Measurements from ENCODE around the gene MTFR1L. TPM values are rescaled to one million over a fixed set of nuclear protein-coding genes. Genes with fewer than 3 reads are reported as not detected.

MTFR1L gene
- total RNA-seq, 1 experiment from 2014 or later = 32.5 TPM

DNA sequence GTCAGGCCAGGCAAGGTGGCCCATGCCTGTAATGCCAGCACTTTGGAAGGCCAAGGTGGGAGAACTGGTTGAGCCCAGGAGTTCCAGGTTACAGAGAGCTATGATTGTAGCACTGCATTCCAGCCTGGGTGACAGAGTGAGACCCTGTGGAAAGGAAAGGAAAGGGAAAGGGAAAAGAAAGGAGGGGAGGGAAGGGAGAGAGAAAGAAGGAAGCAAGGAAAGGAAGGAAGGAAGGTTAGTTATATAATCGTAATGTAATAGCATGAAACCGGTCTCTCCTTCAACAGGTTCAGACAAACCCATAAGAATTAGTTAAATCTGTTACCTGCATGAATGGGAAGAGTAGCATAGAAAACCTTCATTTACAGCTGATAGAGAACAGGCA lies 56.9 kb downstream of the MTFR1L start:
- H3K27ac Mint-ChIP-seq = no peak overlapping the region
- no peak overlapping the region for H3K56ac ChIP-seq (ENCODE audit: insufficient read length, low read depth, low read length)
- H3K18ac ChIP-seq (ENCODE audit: insufficient read length, low read depth, low read length) = no peak overlapping the region
- peaks cover 37% of the 10 kb centered on the region for H3K27me3 Mint-ChIP-seq (ENCODE audit: low read depth)
- no peak overlapping the region for H2BK120ac ChIP-seq (ENCODE audit: low read depth, low read length, poor library complexity, severe bottlenecking)
- H3K14ac ChIP-seq (ENCODE audit: insufficient read depth, low read length) = no peak overlapping the region
- no peak overlapping the region for H2AFZ ChIP-seq (ENCODE audit: low read length)
- no peak overlapping the region for H3T11ph ChIP-seq (ENCODE audit: low read length)
- TF ChIP-seq, protein P1, sequence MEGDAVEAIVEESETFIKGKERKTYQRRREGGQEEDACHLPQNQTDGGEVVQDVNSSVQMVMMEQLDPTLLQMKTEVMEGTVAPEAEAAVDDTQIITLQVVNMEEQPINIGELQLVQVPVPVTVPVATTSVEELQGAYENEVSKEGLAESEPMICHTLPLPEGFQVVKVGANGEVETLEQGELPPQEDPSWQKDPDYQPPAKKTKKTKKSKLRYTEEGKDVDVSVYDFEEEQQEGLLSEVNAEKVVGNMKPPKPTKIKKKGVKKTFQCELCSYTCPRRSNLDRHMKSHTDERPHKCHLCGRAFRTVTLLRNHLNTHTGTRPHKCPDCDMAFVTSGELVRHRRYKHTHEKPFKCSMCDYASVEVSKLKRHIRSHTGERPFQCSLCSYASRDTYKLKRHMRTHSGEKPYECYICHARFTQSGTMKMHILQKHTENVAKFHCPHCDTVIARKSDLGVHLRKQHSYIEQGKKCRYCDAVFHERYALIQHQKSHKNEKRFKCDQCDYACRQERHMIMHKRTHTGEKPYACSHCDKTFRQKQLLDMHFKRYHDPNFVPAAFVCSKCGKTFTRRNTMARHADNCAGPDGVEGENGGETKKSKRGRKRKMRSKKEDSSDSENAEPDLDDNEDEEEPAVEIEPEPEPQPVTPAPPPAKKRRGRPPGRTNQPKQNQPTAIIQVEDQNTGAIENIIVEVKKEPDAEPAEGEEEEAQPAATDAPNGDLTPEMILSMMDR (conservative IDR thresholded peaks at IDR 0.05) = no peak
- H2BK12ac ChIP-seq (ENCODE audit: insufficient read length, low read depth, low read length) = no peak overlapping the region
- no peak overlapping the region for H3K9ac ChIP-seq (ENCODE audit: extremely low read depth, insufficient read length, low read length)
- no peaks in the 10 kb centered on the region for H3K9me3 ChIP-seq (ENCODE audit: control insufficient read depth, low read depth, low read length)
- H3K23me2 ChIP-seq (ENCODE audit: insufficient read length, low read depth, low read length, poor library complexity, severe bottlenecking) = peaks cover 7% of the 10 kb centered on the region
- no peak overlapping the region for H2BK15ac ChIP-seq (ENCODE audit: low read depth, low read length)
- no peak overlapping the region for H3K27ac ChIP-seq (ENCODE audit: insufficient read length, low read depth, low read length)
- H3K4me3 Mint-ChIP-seq = peak overlapping the region in 1 of 2 experiments; percentile 81; a peak in 2 of 5 replicates
- H4K20me1 ChIP-seq (ENCODE audit: control insufficient read depth, insufficient read depth, insufficient read length) = no peaks in the 10 kb centered on the region
- H2AK5ac ChIP-seq (ENCODE audit: insufficient read length, low read length) = no peak overlapping the region
- H4K91ac ChIP-seq (ENCODE audit: insufficient read length, low read depth, low read length) = no peak overlapping the region
- H4K5ac ChIP-seq (ENCODE audit: insufficient read length, low read depth, low read length) = no peak overlapping the region
- no peaks in the 10 kb centered on the region; the same call in 1 of the 2 replicates for H3K27me3 ChIP-seq (ENCODE audit: insufficient read depth, low read length)
- no peaks in the 10 kb centered on the region for H3K79me2 ChIP-seq (ENCODE audit: insufficient read depth, low read length)
- H4K8ac ChIP-seq (replicated peaks; ENCODE audit: insufficient read length, low read depth, low read length) = no peak overlapping the region
- no peaks in the 10 kb centered on the region; a peak in 2 of 7 replicates for H3K36me3 Mint-ChIP-seq (ENCODE audit: insufficient read depth in 1 of 3, low read depth in 3 of 3)
- no peak overlapping the region for H2BK5ac ChIP-seq (ENCODE audit: insufficient read length, low read length)
- no CpG with 5 or more reads among the region's 2 CpGs for WGBS (ENCODE audit: extremely low coverage, insufficient read length, low lambda C conversion rate)
- no peak overlapping the region for H2BK20ac ChIP-seq (ENCODE audit: low read depth, low read length, poor library complexity, severe bottlenecking)
- no peaks in the 10 kb centered on the region for H3K9me3 Mint-ChIP-seq
- no peak overlapping the region for H3K23ac ChIP-seq (ENCODE audit: insufficient read length, low read depth, low read length)
- H3K79me1 ChIP-seq (ENCODE audit: insufficient read depth, low read depth, low read length, poor library complexity, severe bottlenecking) = no peaks in the 10 kb centered on the region
- no peaks in the 10 kb centered on the region; the same call in 1 of the 2 replicates for H3K4me1 ChIP-seq (ENCODE audit: insufficient read depth, low read length)
- no peak for DNase-seq
- peaks cover 15 to 17% of the 10 kb centered on the region in 2 experiments for H3K4me1 Mint-ChIP-seq
- no peak overlapping the region for H3K4ac ChIP-seq (ENCODE audit: low read depth, low read length)
- no peak overlapping the region for H3K4me2 ChIP-seq (ENCODE audit: insufficient read depth, insufficient read length, low read length)
